GM12892 (cell line): ENCODE results near the gene PPP6R2.

Experiments
- POLR2AphosphoS5 ChIP-seq: IDR thresholded peaks from 2 replicates; pipeline ENCODE4 v1.6.1; 2011; ENCODE audit warnings: low read depth, low read length, control low read depth
- TAF1 ChIP-seq: IDR thresholded peaks from 2 replicates; pipeline ENCODE4 v1.6.1; 2011; ENCODE audit warnings: low read depth, mild to moderate bottlenecking, control low read depth, low read length, borderline replicate concordance

DNA sequence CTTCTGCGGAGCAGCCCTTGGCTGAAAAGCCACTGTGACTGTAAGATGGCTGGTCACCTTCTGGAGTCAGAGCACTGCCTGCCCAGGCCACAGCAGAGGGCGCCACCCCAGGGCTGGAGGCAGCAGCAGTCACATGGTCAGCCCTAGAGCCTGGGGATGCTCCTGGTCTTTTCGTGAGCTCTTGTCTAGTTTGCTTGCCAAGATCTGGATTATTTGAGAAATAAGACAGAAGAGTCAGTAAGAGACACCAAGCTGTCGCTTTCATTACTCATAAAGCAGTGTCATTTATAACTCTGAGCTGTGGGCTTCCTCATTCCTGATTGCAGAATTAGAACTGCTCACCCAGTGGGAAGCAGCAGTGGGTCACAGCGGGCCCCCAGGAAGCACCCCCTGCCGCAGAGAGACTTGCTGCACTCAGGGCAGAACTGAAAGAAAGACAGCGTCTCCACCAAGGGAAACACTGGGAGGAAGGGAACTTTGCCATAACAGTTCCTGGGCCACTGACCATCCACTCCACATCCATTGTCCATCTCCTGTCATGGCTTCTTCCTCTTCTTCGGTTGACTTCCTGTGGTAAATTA is 56.7 kb downstream of the PPP6R2 start:
- TF ChIP-seq TAF1 (no peak), POLR2AphosphoS5 (no peak)
